Mammary epithelial cell (primary cell): ENCODE measurements around the gene OR14J1.

ENCODE experiments used
- CTCF ChIP-seq, 2 donors: IDR thresholded peaks in 1 of 2; conservative IDR thresholded peaks in 1 of 2; 2 replicates each; pipeline ENCODE4 v1.5.1; 2011 to 2012; ENCODE audit warnings: inconsistent platforms in 2 of 2, low read length in 2 of 2, mild to moderate bottlenecking in 2 of 2, control low read depth in 1 of 2, low read depth in 1 of 2; ENCODE audit not compliant: insufficient read depth in 1 of 2; ENCODE audit errors: extremely low read depth in 1 of 2
- EZH2 ChIP-seq: IDR thresholded peaks from 2 replicates; pipeline ENCODE4 v1.6.1; 2012; ENCODE audit warnings: low read length, inconsistent platforms, borderline replicate concordance

DNA sequence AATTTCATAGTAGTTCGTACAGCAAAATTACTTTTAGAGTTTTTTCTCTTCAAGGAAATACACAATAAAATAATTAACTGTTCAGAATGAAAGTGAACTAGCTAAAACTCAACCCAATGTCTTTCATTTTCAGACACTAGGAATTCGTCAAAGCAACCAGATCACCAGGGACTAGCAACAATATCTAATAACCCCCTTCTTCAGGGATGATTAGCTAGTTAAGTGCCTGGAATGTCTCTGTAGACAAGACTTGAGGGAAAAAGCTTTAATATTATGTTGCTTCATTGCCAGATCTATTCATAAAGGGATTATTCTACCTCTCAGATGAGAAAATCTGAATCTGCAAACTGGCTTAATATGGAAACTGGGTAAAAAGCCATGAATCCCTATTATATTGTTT, 41.8 kb upstream of the OR14J1 start:
- TF ChIP-seq CTCF (conservative IDR thresholded peaks at IDR 0.05 in 1 of 2, IDR thresholded peaks at IDR 0.05 in 1 of 2; ENCODE audit: extremely low read depth in 1 of 2, insufficient read depth in 1 of 2, low read depth in 1 of 2, low read length in 2 of 2) (no peak), EZH2 (no peak)
